ENCODE results near the gene MMRN2. TPM values are rescaled to one million over a fixed set of nuclear protein-coding genes. Genes with fewer than 3 reads are reported as not detected.

MMRN2 gene
- polyA plus RNA-seq, 2 of the 4 experiments (the other 2 are of a cell fraction): 0.35 to 1.1 TPM

DNA sequence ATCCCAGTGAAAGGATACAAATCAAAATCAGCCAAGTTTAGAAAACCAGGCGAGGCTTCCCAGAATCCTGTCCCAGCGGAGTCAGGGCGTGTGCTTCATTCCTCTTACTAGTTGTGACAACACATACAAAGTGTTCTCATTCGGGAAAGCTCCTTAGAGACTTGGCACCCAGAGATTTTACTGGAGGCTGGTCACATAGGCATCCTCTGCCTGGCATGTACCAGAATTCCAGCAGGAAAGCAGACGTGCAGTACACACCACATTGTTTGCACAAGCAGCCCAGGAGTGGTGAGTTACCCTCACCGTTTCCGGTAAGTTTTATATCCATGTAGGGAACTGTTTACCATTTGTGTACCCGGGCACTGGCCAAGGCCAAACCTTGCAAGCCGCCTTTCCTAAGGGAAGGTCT is 34.9 kb downstream of the MMRN2 start:
- ATAC-seq: no peak

GRCh38 chr10:86918022-86918471 is 39.4 kb downstream of the MMRN2 start:
- CTCF ChIA-PET: interaction anchor here (1.4 to 1.7 kb wide), 3 partner anchors 18 to 222 kb away, joined by 5 to 9 read pairs (median 8); no protein-coding TSS in a partner anchor
- no peak overlapping the region for H3K27ac ChIP-seq
- POLR2A ChIA-PET: no interaction called here
- ATAC-seq (no peak), FAIRE-seq (no peak), DNase-seq (ENCODE audit: low read depth in 1 of 2, low spot score in 1 of 2) (no peak)
- no peaks in the 10 kb centered on the region for H3K9me3 ChIP-seq
- no peak overlapping the region for H3K4me2 ChIP-seq
- no peak overlapping the region for H3K4me3 ChIP-seq
- TF ChIP-seq HOXB13 (CRISPR knock-in tag; IDR thresholded peaks at IDR 0.05; ENCODE audit: low read depth): no peak
- no peak for TF ChIP-seq HDAC2 (IDR thresholded peaks at IDR 0.05)
- no peak for TF ChIP-seq EHF (CRISPR knock-in tag; IDR thresholded peaks at IDR 0.05)
- no peak for TF ChIP-seq ELK1 (IDR thresholded peaks at IDR 0.05; ENCODE audit: low read depth, low read length)
- no peak for TF ChIP-seq ZSCAN20 (CRISPR knock-in tag; IDR thresholded peaks at IDR 0.05)
- TF ChIP-seq EP300 (IDR thresholded peaks at IDR 0.05): no peak
- no peak for TF ChIP-seq CEBPB (IDR thresholded peaks at IDR 0.05)
- no peak for TF ChIP-seq FOSB (CRISPR knock-in tag; IDR thresholded peaks at IDR 0.05)
- TF ChIP-seq ATOH8 (CRISPR knock-in tag; IDR thresholded peaks at IDR 0.05; ENCODE audit: low read depth): no peak
- TF ChIP-seq CHD2 (IDR thresholded peaks at IDR 0.05; ENCODE audit: low read length, partially characterized antibody): no peak
- no peak for TF ChIP-seq POLR2AphosphoS2 (conservative IDR thresholded peaks at IDR 0.05; ENCODE audit: low read length)
- TF ChIP-seq GATA3 (IDR thresholded peaks at IDR 0.05; ENCODE audit: borderline replicate concordance): no peak
- TF ChIP-seq NFE2L2 (conservative IDR thresholded peaks at IDR 0.05; ENCODE audit: low read length): no peak
- no peaks in the 10 kb centered on the region for H3K4me1 ChIP-seq
- 80% methylated on average over 5 of the region's 5 CpGs for WGBS (ENCODE audit: missing lambda C conversion rate)

More for the DNA sequence above, 34.9 kb downstream of the MMRN2 start:
- H3K4me1 ChIP-seq: no peaks in the 10 kb centered on the region
- TF ChIP-seq MYC (IDR thresholded peaks at IDR 0.05; ENCODE audit: borderline replicate concordance, low read length): no peak
- TF ChIP-seq, protein P1, sequence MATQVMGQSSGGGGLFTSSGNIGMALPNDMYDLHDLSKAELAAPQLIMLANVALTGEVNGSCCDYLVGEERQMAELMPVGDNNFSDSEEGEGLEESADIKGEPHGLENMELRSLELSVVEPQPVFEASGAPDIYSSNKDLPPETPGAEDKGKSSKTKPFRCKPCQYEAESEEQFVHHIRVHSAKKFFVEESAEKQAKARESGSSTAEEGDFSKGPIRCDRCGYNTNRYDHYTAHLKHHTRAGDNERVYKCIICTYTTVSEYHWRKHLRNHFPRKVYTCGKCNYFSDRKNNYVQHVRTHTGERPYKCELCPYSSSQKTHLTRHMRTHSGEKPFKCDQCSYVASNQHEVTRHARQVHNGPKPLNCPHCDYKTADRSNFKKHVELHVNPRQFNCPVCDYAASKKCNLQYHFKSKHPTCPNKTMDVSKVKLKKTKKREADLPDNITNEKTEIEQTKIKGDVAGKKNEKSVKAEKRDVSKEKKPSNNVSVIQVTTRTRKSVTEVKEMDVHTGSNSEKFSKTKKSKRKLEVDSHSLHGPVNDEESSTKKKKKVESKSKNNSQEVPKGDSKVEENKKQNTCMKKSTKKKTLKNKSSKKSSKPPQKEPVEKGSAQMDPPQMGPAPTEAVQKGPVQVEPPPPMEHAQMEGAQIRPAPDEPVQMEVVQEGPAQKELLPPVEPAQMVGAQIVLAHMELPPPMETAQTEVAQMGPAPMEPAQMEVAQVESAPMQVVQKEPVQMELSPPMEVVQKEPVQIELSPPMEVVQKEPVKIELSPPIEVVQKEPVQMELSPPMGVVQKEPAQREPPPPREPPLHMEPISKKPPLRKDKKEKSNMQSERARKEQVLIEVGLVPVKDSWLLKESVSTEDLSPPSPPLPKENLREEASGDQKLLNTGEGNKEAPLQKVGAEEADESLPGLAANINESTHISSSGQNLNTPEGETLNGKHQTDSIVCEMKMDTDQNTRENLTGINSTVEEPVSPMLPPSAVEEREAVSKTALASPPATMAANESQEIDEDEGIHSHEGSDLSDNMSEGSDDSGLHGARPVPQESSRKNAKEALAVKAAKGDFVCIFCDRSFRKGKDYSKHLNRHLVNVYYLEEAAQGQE (IDR thresholded peaks at IDR 0.05): no peak
- no peak for TF ChIP-seq RAD21 (conservative IDR thresholded peaks at IDR 0.05 in 1 of 2, IDR thresholded peaks at IDR 0.05 in 1 of 2)
- TF ChIP-seq RARB (CRISPR knock-in tag; IDR thresholded peaks at IDR 0.05): no peak
- no peak for TF ChIP-seq TFCP2L1 (CRISPR knock-in tag; IDR thresholded peaks at IDR 0.05)
- TF ChIP-seq CHD2 (IDR thresholded peaks at IDR 0.05; ENCODE audit: low read length, partially characterized antibody): no peak
- no peak for TF ChIP-seq PHF8 (IDR thresholded peaks at IDR 0.05; ENCODE audit: borderline replicate concordance, low read depth)
- no peak for TF ChIP-seq ZFP36 (IDR thresholded peaks at IDR 0.05; ENCODE audit: borderline replicate concordance, partially characterized antibody)
- no peak for TF ChIP-seq ELK1 (IDR thresholded peaks at IDR 0.05; ENCODE audit: low read depth, low read length)
- TF ChIP-seq, protein P2, sequence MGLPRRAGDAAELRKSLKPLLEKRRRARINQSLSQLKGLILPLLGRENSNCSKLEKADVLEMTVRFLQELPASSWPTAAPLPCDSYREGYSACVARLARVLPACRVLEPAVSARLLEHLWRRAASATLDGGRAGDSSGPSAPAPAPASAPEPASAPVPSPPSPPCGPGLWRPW (IDR thresholded peaks at IDR 0.05): no peak
- TF ChIP-seq HOXB5 (CRISPR knock-in tag; IDR thresholded peaks at IDR 0.05): no peak
- no peak for TF ChIP-seq JUNB (IDR thresholded peaks at IDR 0.05)
- no peak for TF ChIP-seq NPAS2 (CRISPR knock-in tag; IDR thresholded peaks at IDR 0.05; ENCODE audit: borderline replicate concordance)
- TF ChIP-seq EHF (CRISPR knock-in tag; IDR thresholded peaks at IDR 0.05): no peak
- DNase-seq (ENCODE audit: low read depth in 1 of 2, low spot score in 1 of 2) (no peak), FAIRE-seq (no peak)
- WGBS (ENCODE audit: missing lambda C conversion rate): 89% methylated on average over 9 of the region's 9 CpGs
- H3K4me2 ChIP-seq: no peak overlapping the region
- H3K27ac ChIP-seq: no peak overlapping the region
- ChIA-PET CTCF (interaction anchor here (0.7 kb wide), 1 partner anchor 229 kb away, joined by 3 read pairs; no protein-coding TSS in a partner anchor), POLR2A (no interaction called here)
- no peaks in the 10 kb centered on the region for H3K9me3 ChIP-seq
- H3K4me3 ChIP-seq: no peak overlapping the region
